NB4 (cell line): ENCODE measurements around the gene TSPO2.

Source experiments
- DNase-seq: peaks from one replicate; pipeline ENCODE4 v3.0.0; 2010; ENCODE audit warnings: low read depth
- H3K4me3 ChIP-seq: one replicate; pipeline ENCODE4 v1.5.1; 2011; ENCODE audit warnings: mild to moderate bottlenecking, low read depth, low read length, moderate library complexity
- MYC ChIP-seq: IDR thresholded peaks from 2 replicates; pipeline ENCODE4 v1.6.1; 2011; ENCODE audit warnings: low read depth, low read length
- POLR2A ChIP-seq: IDR thresholded peaks from 2 replicates; pipeline ENCODE4 v1.6.1; 2011; ENCODE audit warnings: mild to moderate bottlenecking; ENCODE audit not compliant: insufficient read length; ENCODE audit errors: extremely low read depth
- TF ChIP-seq, protein P1 (sequence below): IDR thresholded peaks from 2 replicates; pipeline ENCODE4 v1.6.1; 2011; ENCODE audit warnings: low read depth, low read length
- TF ChIP-seq, protein P2 (sequence below): IDR thresholded peaks from one replicate; pipeline ENCODE4 v1.5.1; 2012; ENCODE audit warnings: low read depth, low read length

The TSPO2 gene

DNA sequence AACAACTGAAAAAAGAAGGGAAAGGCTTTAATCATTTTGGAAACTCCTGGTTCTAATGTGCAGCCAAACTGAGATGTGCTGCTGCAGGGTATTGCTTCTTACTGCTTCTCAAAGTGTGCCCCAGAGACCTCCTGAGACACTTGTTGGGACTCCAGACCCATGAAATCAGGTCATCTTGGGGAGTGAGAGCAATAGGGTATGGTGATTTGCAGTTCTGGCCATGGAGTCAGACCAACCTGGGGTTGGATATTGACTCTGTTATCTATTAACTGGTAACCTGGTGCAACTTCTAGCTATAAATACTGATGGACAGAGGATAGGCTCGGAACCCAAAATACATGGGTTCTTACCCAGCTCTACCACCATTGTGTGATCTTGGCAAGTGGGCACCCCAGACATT is 3.8 kb downstream of the TSPO2 start:
- no peak for DNase-seq
- TF ChIP-seq, protein P1, sequence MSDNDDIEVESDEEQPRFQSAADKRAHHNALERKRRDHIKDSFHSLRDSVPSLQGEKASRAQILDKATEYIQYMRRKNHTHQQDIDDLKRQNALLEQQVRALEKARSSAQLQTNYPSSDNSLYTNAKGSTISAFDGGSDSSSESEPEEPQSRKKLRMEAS, result no peak
- TF ChIP-seq MYC, result no peak
- TF ChIP-seq, protein P2, sequence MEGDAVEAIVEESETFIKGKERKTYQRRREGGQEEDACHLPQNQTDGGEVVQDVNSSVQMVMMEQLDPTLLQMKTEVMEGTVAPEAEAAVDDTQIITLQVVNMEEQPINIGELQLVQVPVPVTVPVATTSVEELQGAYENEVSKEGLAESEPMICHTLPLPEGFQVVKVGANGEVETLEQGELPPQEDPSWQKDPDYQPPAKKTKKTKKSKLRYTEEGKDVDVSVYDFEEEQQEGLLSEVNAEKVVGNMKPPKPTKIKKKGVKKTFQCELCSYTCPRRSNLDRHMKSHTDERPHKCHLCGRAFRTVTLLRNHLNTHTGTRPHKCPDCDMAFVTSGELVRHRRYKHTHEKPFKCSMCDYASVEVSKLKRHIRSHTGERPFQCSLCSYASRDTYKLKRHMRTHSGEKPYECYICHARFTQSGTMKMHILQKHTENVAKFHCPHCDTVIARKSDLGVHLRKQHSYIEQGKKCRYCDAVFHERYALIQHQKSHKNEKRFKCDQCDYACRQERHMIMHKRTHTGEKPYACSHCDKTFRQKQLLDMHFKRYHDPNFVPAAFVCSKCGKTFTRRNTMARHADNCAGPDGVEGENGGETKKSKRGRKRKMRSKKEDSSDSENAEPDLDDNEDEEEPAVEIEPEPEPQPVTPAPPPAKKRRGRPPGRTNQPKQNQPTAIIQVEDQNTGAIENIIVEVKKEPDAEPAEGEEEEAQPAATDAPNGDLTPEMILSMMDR, result no peak
- no peak for TF ChIP-seq POLR2A
- no peak overlapping the region for H3K4me3 ChIP-seq

DNA sequence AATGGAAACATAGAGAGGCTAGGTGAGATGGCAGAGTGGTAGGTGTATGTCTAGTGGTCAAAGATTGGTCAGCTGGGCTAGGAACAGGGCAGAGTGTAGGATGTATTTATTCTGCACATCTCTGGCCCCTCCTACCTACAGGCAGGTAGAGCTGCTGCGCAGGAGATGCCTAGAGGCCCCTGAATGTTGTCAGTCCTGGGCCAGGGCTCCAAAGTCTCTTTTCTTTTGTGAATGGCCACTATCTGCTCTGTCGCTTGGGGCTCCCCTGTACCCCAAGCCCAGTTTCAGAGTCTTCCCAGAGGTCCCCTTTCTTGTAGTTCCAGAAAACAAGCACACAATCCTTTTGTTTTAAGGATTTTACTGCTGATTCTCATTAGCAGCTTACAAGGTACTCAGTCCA is 5.0 kb downstream of the TSPO2 start:
- no peak for DNase-seq
- TF ChIP-seq POLR2A (no peak), MYC (no peak)
- TF ChIP-seq, protein P2, result no peak
- TF ChIP-seq, protein P1, result no peak
- no peak overlapping the region for H3K4me3 ChIP-seq

DNA sequence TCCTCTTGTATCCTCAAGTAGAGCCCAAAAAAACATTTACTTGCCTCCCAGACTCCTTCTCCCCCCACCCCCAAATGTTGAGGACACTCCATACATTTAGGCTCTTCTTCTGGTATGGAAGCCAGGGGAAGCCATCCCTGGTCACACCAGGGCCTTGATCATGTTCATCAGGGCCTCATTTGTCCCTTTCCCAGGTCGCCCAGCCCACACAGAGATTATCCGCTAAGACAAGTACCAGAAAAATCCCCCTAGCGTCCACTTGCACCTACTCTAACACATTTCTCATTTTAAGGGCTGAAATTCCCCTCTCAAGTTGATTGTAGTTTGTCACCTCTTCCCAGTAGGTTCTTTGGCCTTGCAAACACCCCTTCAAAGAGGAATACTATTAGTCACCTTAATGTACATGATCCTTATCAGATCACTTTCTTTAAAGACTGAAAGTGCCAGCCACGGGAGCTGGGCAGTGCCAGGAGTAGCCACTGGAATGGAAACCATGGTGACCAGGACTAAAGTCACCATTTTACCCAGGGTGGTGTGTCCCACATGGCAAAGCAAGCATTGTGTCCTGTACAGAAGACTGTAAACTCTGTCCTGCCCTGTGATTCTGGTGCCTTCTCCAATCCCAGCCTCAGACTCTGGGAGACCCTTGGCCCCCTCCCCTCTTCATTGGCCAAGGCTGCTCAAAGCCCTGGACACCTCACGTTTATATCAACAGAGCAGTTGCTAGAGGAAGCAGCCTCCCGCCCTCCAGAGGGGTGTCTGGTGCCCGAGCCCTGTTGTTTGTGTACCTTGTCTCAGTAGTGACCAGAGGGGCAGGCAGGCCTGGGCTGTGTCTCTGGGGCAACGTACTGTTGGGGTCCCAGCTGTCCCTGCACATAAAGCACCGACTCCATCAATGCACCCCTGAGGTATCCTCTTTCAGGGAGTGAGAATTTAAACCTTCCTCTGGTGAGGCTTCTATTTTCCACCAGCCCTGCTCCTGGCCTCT is 5.8 kb downstream of the TSPO2 start:
- H3K4me3 ChIP-seq, result no peak overlapping the region
- TF ChIP-seq, protein P1, result no peak
- TF ChIP-seq POLR2A (no peak), MYC (no peak)
- TF ChIP-seq, protein P2, result no peak
- DNase-seq, result no peak

DNA sequence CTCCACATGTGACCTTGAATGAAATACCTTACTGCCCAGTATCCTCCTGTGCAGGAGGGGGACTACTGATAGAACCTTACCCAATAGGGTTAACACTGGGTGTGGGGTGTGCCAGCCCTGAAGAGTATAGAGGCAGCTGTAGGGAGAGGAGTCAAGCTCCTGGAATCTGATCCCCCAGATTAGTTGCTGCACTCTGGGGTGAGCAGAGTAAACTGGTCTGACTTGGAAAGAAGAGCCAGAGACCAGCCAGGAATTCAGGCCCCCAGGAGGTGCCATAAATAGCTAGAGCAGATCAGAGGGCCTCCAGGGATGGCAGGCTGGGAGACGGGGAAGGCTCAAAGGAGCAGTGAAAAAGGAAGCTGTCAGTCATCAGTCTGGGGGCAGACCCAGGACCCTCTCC is 7.3 kb downstream of the TSPO2 start:
- TF ChIP-seq, protein P1, result no peak
- TF ChIP-seq MYC (no peak), POLR2A (no peak)
- TF ChIP-seq, protein P2, result no peak
- DNase-seq, result no peak
- no peak overlapping the region for H3K4me3 ChIP-seq

DNA sequence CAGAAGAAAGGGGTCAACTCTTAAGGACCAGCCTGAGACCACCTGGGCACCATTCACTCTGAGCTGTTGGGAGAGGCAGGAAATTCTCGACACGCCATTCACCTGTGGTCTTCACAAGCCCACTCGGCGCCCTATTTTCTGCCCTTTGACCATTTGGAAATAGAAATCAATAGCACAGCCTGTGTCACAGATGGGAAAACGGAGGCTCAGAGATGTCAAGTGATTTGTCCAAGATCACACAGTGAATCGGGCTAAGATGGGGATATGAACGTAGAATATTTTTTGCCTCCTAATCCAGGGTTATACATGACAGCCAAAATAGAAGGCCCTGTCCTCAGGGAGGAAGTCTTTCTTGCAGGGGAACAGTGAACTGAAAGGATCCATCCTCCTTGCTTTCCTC is 7.7 kb downstream of the TSPO2 start:
- TF ChIP-seq, protein P2, result no peak
- TF ChIP-seq MYC (no peak), POLR2A (no peak)
- DNase-seq, result no peak
- H3K4me3 ChIP-seq, result no peak overlapping the region
